Endodermal cell (in vitro differentiated cells): ENCODE results near the gene FBLN2. TPM values are rescaled to one million over a fixed set of nuclear protein-coding genes. Genes with fewer than 3 reads are reported as not detected.

ENCODE experiments used
- DNase-seq: peaks from one replicate; pipeline ENCODE4 v3.0.0-alpha.2; 2017
- H3K27ac ChIP-seq: 2 replicates; pipeline ENCODE4 v1.5.1; 2013; ENCODE audit warnings: mild to moderate bottlenecking, low read depth, low read length, moderate library complexity
- H3K27me3 ChIP-seq: 2 replicates; pipeline ENCODE4 v1.6.1; 2013; ENCODE audit warnings: mild to moderate bottlenecking, low read length, moderate library complexity; ENCODE audit not compliant: insufficient read depth, control insufficient read depth, poor library complexity, severe bottlenecking
- H3K36me3 ChIP-seq: 2 replicates; pipeline ENCODE4 v1.7.0; 2013; ENCODE audit warnings: mild to moderate bottlenecking, low read length, moderate library complexity; ENCODE audit not compliant: control insufficient read depth, insufficient read depth
- H3K4me1 ChIP-seq: one replicate; pipeline ENCODE4 v1.7.0; 2013; ENCODE audit warnings: low read length; ENCODE audit not compliant: control insufficient read depth, insufficient read depth
- H3K4me3 ChIP-seq: 2 replicates; pipeline ENCODE4 v1.5.1; 2013; ENCODE audit warnings: mild to moderate bottlenecking, low read length, moderate library complexity
- H3K9ac ChIP-seq: 2 replicates; pipeline ENCODE4 v1.6.1; 2013; ENCODE audit warnings: mild to moderate bottlenecking, low read length, moderate library complexity; ENCODE audit not compliant: poor library complexity, severe bottlenecking; ENCODE audit errors: extremely low read depth
- H3K9me3 ChIP-seq: 2 replicates; pipeline ENCODE4 v1.6.1; 2013; ENCODE audit warnings: mild to moderate bottlenecking, low read length, moderate library complexity; ENCODE audit not compliant: control insufficient read depth
- H3K27ac Mint-ChIP-seq: 2 replicates; pipeline ENCODE4 v1.8.0; 2020; ENCODE audit warnings: mixed read lengths
- H3K27me3 Mint-ChIP-seq: 2 replicates; pipeline ENCODE4 v1.8.0; 2021; ENCODE audit warnings: mild to moderate bottlenecking, mixed read lengths; ENCODE audit not compliant: insufficient read depth
- H3K36me3 Mint-ChIP-seq: 2 replicates; pipeline ENCODE4 v1.8.0; 2020; ENCODE audit warnings: low read depth, mixed read lengths
- H3K4me1 Mint-ChIP-seq: 2 replicates; pipeline ENCODE4 v1.8.0; 2020; ENCODE audit warnings: mixed read lengths
- H3K4me3 Mint-ChIP-seq: 2 replicates; pipeline ENCODE4 v1.8.0; 2020; ENCODE audit warnings: mild to moderate bottlenecking, moderate library complexity, mixed read lengths
- H3K9me3 Mint-ChIP-seq: 2 replicates; pipeline ENCODE4 v1.8.0; 2020; ENCODE audit warnings: mild to moderate bottlenecking, mixed read lengths
- CTCF ChIP-seq: fragments of 200-600 bp; sonication (generic); conservative IDR thresholded peaks from 2 replicates; pipeline ENCODE4 v1.5.0; 2021; ENCODE audit warnings: antibody characterized with exemption, mild to moderate bottlenecking
- WGBS, 2 experiments: methylation state at CpG; one replicate each; pipeline versions ENCODE4 v1.1.5 to v1.1.7; 2013; ENCODE audit warnings: missing lambda C conversion rate in 2 of 2, mixed read lengths in 1 of 2; ENCODE audit not compliant: insufficient coverage in 1 of 2, insufficient read length in 1 of 2; 5-methylcytosine and 5-hydroxymethylcytosine counted together
- total RNA-seq, 2 donors: library from RNA; stranded (reverse); fragmentation: NEBNext Ultra II Directional in 1 of 2; extraction: Animal tissue kit (Norgen Biotek cat#: 25700) in 1 of 2; gene quantifications; 2 replicates in 1 of 2; 3 replicates in 1 of 2; pipeline ENCODE4 v1.2.1, GENCODE V29; 2021

The FBLN2 gene
- total RNA-seq, 2 donors from 2014 or later, result 86.1 to 136 TPM

- Histone ChIP-seq H3K9ac (no peak overlapping the region), H3K27ac (no peak overlapping the region), H3K4me1 (no peaks in the 10 kb centered on the region), H3K36me3 (no peaks in the 10 kb centered on the region), H3K9me3 (no peaks in the 10 kb centered on the region), H3K4me3 (no peak overlapping the region), H3K27me3 (no peaks in the 10 kb centered on the region)
- DNase-seq, result no peak
- Mint-ChIP-seq H3K27me3 (no peaks in the 10 kb centered on the region), H3K36me3 (peaks cover 4% of the 10 kb centered on the region), H3K9me3 (no peaks in the 10 kb centered on the region), H3K4me1 (peaks cover 2% of the 10 kb centered on the region), H3K27ac (no peak overlapping the region), H3K4me3 (no peak overlapping the region)
- 96 to 100% methylated on average over 1 to 4 of the region's 4 CpGs for WGBS, 2 experiments
- TF ChIP-seq CTCF, result no peak
These were observed 47.9 kb upstream of the FBLN2 start for GRCh38 chr3:13501056-13501455.

GRCh38 chr3:13501521-13501920, 47.4 kb upstream of the FBLN2 start:
- no peaks in the 10 kb centered on the region for H3K9me3 ChIP-seq
- H3K4me3 ChIP-seq, result no peak overlapping the region
- no peaks in the 10 kb centered on the region for H3K4me1 Mint-ChIP-seq
- H3K27ac Mint-ChIP-seq, result no peak overlapping the region
- no peaks in the 10 kb centered on the region for H3K4me1 ChIP-seq
- no peaks in the 10 kb centered on the region for H3K9me3 Mint-ChIP-seq
- WGBS, 2 experiments, result 83 to 88% methylated on average over 1 to 4 of the region's 4 CpGs
- no peak for TF ChIP-seq CTCF
- DNase-seq, result no peak
- H3K36me3 Mint-ChIP-seq, result peaks cover 4% of the 10 kb centered on the region
- no peaks in the 10 kb centered on the region for H3K27me3 ChIP-seq
- no peak overlapping the region for H3K4me3 Mint-ChIP-seq
- H3K36me3 ChIP-seq, result no peaks in the 10 kb centered on the region
- H3K9ac ChIP-seq, result no peak overlapping the region
- H3K27me3 Mint-ChIP-seq, result no peaks in the 10 kb centered on the region
- H3K27ac ChIP-seq, result no peak overlapping the region

DNA sequence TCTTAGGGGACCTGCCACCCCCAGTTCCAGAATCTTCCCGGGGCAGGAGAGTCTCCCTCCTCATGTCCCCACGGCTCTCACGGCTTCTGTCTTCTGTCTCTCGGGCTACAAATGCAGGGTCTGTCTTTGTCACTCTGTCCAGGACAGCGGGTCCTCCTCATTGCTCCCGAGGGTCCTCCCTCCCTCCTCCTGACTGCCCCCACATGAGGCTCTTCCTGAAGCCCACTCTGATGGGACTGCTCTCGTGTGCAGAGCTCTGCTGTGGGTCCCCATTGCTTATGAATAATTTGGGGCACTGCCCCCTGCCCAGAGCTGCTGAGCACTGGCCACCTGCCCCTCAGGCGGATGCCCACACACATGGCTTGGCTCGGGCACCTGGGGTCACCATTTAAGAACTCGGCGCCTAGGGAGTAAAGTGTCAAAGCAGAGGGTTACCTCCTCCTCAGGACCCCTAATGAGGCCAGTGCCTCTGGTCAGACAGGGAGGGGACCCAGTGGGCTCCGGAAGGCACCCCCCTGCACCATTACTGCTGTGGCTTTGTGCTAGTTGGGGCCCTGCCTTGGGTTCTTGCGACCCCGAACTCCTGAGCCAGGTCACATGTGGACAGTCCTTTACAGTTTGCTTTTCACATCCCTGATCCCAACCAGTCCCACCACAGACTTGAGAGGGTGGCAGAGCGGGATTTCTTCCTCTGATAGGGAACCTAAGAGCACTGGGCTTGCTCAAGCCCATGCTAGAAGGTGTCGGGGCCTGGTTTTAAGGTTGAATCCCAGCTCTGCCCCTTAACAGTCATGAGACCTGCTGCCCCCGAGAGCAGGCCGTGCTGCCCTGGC, 46.8 kb upstream of the FBLN2 start:
- H3K4me1 Mint-ChIP-seq, result no peaks in the 10 kb centered on the region
- WGBS, 2 experiments, result 93 to 97% methylated on average over 10 to 18 of the region's 18 CpGs

More for the DNA sequence above, 46.8 kb upstream of the FBLN2 start:
- no peaks in the 10 kb centered on the region for H3K36me3 ChIP-seq
- H3K27me3 Mint-ChIP-seq, result no peaks in the 10 kb centered on the region
- no peak overlapping the region for H3K27ac Mint-ChIP-seq
- no peaks in the 10 kb centered on the region for H3K4me1 ChIP-seq
- DNase-seq, result no peak
- TF ChIP-seq CTCF, result no peak
- H3K36me3 Mint-ChIP-seq, result peaks cover 4% of the 10 kb centered on the region
- H3K9ac ChIP-seq, result no peak overlapping the region
- no peak overlapping the region for H3K27ac ChIP-seq
- H3K27me3 ChIP-seq, result no peaks in the 10 kb centered on the region
- no peak overlapping the region for H3K4me3 Mint-ChIP-seq
- no peaks in the 10 kb centered on the region for H3K9me3 ChIP-seq
- H3K9me3 Mint-ChIP-seq, result no peaks in the 10 kb centered on the region
- H3K4me3 ChIP-seq, result no peak overlapping the region
